CMK (cell line): ENCODE measurements around the gene PTGER3.
A peak's percentile ranks its signal among the peaks of the same experiment; 100 is the strongest.

Experiments
- DNase-seq: peaks from one replicate; pipeline ENCODE4 v3.0.0-alpha.2; 2010; ENCODE audit warnings: low read depth

Gene PTGER3

GRCh38 chr1:71047635-71048607 lies at the start of gene PTGER3:
Gene PTGER3 (minus strand): TSS chr1:71047816. CDS start chr1:71047577, 239 bp downstream.
- DNase-seq: peak; percentile 63

- no peak for DNase-seq
Measured at GRCh38 chr1:71094913-71095312, 47.3 kb upstream of the PTGER3 start.

GRCh38 chr1:71093938-71094337 lies 46.3 kb upstream of the PTGER3 start:
- no peak for DNase-seq

- DNase-seq: no peak
Measured at GRCh38 chr1:71089536-71090270, 42.1 kb upstream of the PTGER3 start.

- DNase-seq: no peak
Measured at GRCh38 chr1:71088645-71089287, 41.1 kb upstream of the PTGER3 start.

DNA sequence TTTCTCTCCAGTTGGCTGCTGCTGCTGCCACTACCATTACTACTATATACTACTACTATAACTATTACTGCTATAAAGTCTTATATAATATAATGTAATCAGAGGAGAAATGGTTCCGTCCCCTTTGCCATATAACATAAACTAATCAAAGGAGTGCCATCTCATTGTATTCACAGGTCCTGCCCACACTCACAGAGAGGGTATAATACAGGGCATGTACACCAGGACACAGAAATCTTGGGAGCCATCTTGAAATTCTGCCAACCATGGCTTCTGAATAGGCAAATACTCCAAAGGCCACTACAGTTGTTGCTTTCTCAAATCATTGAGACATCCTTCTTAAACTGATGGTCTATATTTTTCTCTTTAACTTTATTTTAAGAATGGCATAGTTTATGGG lies 40.1 kb upstream of the PTGER3 start:
- DNase-seq: no peak

DNA sequence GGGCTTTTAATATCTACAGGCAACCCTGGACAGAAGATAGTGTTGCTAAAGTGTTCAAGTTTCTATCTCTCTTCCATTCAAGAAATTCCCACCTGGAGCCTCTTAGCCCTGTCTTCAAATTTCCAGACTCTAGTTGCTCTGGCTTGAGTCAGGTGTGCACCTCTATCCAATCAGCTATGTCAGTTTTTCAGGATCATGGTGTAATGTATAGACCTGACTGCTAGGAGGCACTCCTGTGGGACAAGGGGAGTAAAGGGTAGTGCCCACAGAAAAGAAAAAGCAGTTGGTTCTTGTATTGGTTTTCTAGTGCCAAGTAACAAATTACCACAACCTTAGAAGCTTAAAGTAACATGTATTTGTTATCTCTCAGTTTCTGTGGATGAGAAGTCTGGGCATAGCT lies 39.4 kb upstream of the PTGER3 start:
- no peak for DNase-seq

GRCh38 chr1:71086331-71086730 lies 38.7 kb upstream of the PTGER3 start:
- DNase-seq: no peak

GRCh38 chr1:71083271-71083670 lies 35.7 kb upstream of the PTGER3 start:
- no peak for DNase-seq

- no peak for DNase-seq
Measured at GRCh38 chr1:71081697-71082080, 34.1 kb upstream of the PTGER3 start.

GRCh38 chr1:71080739-71081696 lies 33.4 kb upstream of the PTGER3 start, which contains the start of gene ZRANB2:
Gene ZRANB2 (minus strand): TSS chr1:71081035. CDS start chr1:71080995, 40 bp downstream.
- DNase-seq: peak; percentile 96

DNA sequence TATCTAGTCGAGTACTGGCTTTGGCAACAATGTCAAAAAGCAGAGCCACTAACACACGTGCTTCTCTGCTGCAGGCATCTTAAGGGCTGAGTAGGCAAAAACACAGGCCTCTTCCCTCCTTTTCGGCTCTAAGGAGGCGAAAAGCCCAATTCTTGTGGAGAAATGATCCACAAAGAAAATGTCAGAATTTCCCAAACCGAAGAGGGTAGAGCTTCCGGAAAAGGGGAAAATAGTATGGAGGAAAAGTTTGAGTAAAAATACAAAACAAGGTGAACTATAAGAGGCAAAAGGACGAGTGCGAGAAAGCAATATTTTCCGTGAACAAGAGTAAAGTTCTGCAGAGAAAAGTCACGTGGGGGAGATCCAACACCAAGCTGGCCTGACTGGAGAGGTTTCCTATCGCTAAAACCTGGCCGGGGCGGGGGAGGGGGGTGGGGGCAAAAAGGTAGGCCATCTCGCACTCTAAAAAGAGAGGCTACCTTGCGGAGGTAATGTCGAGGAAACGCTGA lies 32.7 kb upstream of the PTGER3 start:
- no peak for DNase-seq

GRCh38 chr1:71074681-71075080 lies 27.1 kb upstream of the PTGER3 start:
- no peak for DNase-seq

DNA sequence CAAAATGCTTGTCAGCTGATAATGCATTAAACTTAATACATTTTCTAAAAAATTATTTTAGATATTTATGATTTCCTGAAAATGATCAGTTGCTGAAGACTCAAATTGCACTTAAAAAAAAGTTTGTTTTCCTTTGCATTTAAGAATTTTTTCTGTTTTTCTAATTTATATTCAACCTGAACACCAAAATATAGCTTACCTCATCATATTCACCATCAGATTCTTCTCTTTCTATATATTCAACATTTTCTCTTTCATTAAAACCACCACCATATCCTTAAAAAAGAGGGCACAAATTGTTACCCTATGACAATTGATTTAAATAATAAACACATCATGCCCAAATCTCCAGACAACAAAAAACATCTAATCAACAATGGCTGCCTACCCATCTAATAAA lies 24.7 kb upstream of the PTGER3 start:
- no peak for DNase-seq

GRCh38 chr1:71071720-71072119 lies 24.1 kb upstream of the PTGER3 start:
- DNase-seq: no peak

- no peak for DNase-seq
Measured at GRCh38 chr1:71068325-71069240, 21.0 kb upstream of the PTGER3 start.

DNA sequence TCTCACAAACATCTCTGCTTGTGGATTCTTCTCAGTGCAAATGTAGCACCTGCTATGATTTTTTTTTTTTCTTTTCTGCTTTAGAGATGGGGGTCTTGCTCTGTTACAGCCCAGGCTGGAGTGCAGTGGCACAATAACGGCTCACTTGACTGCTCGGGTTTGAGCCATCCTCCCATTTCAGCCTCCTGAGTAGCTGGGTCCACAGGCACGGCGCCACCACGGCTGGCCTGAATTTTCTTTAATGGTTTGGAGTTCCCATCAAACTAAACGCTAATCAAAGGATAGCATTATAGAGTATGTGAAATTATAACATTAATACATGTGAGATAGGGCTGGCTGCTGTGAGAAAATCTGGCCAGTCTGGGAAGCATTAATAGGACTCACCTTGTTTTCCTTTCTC lies 7.2 kb upstream of the PTGER3 start:
- DNase-seq: no peak

GRCh38 chr1:71054281-71054731 lies 6.7 kb upstream of the PTGER3 start:
- DNase-seq: no peak

- no peak for DNase-seq
Measured at GRCh38 chr1:71053758-71054157, 6.1 kb upstream of the PTGER3 start.

DNA sequence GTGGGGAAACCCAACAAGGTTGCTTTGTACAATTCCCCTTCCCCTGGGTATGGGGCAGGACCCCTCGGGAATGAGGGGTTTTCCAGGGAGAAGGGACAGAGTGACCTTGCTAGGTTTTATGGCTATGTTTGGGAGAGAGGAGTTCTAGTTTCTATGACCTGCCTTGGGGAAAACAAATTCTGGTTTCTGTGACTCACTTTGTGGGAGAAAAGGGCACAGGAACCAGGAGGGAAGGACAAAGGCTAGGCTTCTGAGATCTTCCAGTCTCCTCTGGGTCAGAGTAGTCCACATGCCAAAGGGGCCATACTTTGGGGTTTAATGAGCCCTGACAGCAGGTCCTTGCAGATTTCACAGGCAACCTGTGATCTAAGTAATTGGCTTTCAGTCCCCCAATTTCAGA lies 5.5 kb upstream of the PTGER3 start:
- DNase-seq: no peak
